Activated CD4-positive, alpha-beta T cell treated with anti-CD3 and anti-CD28 coated beads for 24 hours (primary cell): Measurements from ENCODE around the gene TMEM74B.
"Not testable (repeated sequence)": the region's sequence is repeated elsewhere in the genome, so short reads cannot be mapped to it uniquely, and the experiment has no call there.

Experiments used
- DNase-seq, 2 donors: peaks; one replicate each; pipeline ENCODE4 v3.0.0-alpha.2; 2020; ENCODE audit warnings: low read depth in 2 of 2

Gene TMEM74B

DNA sequence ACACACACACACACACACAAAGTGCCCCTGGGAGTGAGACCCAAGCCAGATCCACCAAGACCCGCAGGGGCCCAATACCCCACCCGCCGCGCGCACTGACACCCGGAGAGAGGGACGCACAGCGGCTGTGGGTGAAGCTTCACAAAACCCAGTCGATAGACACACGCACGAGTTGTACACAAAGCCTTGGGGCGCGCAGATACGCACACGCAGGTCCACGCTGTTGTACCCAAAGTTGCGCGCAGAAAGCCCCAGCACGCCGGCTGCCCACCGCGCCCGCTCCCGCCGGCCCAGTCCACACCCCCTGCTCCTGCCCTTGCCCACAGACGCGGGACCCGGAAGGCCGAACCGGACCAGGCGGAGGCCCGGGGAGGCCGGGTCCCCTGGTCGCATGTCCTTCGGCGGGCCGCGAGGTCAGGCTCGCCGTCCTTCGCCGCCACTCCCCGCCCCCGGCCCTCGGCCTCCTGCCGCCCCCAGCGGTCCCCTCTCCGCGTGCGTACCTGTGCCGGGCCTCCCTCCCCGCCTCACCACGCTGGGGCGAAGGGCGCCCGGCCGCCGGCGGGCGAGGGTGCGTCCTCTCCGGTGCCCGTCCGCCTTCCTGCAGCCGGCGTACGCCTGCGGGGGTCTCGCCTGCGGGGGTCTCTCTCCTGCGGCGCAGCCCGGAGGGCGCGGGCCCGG is at the start of gene TMEM74B:
Gene TMEM74B, minus strand, starts transcription at position 344 of the 678 bp plus-strand sequence. CDS start 1,180 bp downstream, outside the sequence.
- DNase-seq, result no peak

- DNase-seq, result no peak
These were observed 47.7 kb upstream of the TMEM74B start for GRCh38 chr20:1232286-1233111.

GRCh38 chr20:1229541-1229940 is 44.8 kb upstream of the TMEM74B start:
- DNase-seq, result no peak

- peak; percentile 71 to 79 for DNase-seq
These were observed 41.2 kb upstream of the TMEM74B start, which contains the start of gene RAD21L1 for GRCh38 chr20:1225783-1226654. RAD21L1 (plus strand) TSS chr20:1226044; CDS start chr20:1228454, 2,410 bp downstream.

DNA sequence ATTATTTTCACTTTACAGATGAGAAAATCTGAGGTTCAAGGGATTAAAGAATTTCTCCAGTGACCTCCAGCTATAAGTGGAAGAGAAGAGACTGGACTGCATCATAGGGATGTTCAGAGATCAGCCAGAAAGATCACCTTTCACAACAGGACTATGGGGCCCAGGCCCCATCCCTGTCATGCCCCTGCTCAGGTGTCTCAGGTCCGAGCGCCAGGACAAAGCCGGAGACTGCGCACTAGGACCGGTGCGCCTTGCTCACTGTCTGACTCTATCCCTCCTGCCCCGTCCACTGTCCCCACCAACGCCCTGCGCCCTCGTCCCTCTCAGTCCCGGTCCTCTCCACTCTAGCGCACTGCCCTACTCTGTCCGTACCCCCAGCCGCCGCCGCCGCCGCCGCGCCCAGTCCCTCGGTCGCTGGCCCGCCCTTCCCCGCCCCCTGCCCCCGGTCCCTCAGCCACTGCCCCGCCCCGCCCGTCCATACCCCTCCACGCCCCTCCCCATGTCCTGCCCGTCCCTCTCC is 40.5 kb upstream of the TMEM74B start:
- DNase-seq, result no peak

DNA sequence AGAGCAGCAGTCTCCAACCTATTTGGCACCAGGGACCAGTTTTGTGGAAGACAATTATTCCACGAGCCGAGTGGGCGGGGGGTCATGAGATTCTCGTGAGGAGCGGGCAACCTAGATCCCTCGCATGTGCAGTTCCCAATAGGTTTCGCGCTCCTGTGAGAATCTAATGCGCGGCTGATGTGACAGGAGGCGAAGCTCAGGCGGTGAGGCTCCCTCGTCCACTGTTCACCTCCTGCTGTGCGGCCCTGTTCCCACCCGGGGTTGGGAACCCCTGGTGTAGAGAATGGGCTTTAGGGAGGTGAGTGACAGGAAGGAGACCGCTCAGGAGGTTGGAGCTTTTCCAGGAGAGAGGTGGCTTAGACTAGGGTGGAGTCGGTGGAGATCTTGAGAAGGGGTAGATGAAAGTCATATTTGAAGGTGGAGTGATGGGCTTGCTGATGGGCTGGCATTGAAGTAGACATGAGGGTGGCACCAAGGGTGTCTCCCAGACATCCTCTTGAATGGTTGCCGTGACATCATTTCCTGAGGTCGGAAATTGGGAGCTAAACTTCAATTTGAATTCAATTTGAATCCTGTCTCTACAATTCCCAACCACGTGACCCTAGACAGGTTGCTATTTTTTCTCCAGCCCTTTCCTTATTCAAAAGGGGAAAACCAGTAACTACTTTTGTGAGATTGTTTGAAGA is 39.6 kb upstream of the TMEM74B start:
- no peak for DNase-seq

- DNase-seq, result not testable (repeated sequence)
These were observed 38.0 kb upstream of the TMEM74B start for GRCh38 chr20:1222750-1223149.

DNA sequence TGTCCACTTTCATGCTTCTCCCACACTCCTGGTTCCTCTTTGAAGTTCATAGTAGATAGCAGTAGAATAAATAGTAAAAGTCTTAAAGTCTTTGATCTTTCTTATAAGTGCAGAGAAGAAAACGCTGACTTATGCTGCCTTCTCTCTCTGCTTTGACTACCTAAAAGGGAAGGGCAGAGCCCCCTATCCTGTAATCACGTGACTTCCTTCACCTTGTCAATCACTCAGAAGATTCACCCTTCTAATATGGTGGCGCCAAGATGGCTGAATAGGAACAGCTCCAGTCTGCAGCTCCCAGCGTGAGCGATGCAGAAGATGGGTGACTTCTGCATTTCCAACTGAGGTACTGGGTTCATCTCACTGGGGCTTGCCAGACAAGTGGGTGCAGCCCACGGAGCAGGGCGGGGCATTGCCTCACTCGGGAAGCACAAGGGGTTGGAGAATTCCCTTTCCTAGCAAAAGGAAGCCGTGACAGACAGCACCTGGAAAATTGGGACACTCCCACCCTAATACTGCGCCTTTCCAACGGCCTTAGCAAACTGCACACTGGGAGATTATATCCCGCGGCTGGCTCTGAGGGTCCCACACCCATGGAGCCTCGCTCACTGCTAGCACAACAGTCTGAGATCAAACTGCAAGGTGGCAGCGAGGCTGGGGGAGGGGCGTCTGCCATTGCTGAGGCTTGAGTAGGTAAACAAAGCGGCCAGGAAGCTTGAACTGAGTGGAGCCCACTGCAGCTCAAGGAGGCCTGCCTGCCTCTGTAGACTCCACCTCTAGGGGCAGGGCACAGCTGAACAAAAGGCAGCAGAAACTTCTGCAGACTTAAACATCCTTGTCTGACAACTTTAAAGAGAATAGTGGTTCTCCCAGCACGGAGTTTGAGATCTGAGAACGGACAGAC is 32.0 kb upstream of the TMEM74B start:
- DNase-seq, result not testable (repeated sequence)

DNA sequence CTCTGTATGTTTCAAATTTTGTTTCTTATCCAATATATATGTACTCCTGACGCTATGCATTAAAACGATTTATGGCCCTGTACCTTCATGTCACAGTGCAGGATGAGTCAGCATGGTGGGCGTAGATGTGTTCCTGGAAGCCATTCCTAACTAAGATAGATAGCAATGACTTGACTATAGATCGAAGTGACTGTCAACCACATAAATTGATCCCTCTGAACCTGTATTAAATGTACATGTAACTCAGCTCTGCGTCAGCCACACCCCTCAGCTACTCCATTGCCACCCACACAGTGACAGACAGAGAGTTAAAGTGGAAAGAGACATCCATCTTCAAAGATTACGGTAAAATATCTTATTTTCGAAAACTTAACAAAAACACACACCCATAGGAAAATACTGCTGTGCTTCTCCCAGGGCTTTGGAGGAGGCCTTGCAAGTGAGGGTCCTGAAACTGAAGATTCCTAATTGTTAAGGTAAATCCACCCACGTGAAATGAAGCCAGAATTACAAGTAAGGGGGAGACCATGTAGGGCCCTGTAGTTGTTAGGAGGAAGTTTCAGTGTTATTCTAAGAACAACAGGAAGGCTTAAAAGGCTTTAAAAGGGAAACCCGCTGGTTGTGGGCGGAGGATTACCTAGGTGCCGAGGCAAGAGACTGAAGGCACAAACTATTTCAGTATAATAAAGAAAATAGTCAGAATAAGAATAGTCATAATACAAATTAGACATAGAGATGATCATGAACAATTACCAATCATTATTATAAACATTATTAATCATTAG is 30.8 kb upstream of the TMEM74B start:
- DNase-seq, result peak in 1 of 2 donors; percentile 53

DNA sequence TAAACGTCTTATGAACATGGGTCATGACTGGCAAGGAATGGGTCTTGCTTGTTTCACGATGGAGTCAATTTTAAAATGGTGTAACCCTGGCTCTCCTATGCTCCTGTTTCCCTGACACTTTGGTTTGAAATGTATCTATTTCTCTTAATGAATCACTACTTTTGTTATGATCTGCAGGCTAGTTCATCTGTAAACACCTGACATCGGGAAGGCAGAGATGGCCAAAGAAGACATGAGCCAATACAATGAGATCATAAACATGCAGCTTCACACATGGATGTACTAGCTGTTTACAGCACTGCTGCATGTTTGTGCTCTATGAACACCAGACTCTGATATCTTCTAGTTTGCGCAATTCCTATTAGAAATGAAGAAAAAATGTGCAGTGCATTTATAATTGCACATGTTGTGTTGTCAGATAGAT is 30.1 kb upstream of the TMEM74B start:
- no peak for DNase-seq

DNA sequence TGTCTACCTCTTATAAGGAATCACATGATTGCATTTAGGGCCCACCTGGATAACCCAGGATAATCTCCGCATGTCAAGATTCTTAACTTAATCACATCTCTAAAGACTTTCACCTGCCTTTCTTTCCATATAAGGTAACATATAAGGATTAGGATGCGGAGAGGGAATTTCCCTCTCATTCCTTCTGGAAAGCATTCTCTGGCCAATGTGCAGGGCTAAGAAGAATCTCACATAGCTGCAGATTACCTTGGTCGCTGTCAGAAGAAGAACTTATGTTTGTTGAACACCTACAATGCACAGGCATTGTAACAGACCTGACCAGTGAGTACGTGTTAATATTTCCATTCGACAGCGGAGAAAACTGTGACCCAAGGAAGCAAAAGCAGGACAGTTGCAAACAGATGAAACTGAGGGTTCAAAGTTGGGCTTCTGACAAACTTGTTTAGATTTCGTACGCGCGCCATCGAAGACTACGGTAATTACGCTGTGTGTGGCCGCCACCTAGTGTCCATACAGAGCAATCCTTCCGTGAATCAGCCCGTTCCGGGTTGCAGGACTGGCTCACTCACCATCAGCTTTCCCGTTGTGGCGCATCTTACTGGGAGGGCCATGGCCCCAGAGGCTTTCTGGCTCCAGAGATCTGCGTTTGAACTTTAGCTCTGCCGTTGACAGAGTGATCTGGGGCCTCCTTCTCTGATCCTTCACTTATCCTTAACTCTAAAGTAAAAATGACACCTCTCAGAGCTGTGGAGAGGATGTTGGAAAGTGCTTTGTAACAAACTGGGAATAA is 28.0 kb upstream of the TMEM74B start:
- DNase-seq, result peak; percentile 43 to 55

DNA sequence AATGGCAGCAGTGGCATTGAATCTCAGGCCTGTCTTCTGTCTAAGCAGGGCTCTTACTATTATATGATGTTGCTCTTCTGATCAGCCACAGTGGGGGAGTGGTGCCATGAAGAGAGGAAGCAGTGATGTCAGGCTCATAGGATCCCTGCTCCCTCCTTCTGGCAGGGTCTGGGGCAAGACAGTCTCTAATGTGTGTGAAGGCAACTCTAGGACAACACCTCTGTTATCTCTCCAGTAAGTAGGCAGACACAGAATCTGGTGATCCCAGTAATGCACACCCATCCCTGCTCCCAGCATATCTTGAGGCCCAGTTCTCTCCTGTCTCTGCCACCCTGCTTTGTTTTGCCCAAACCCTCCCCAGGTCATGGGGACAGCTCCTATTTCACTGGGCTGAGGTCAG is 27.2 kb upstream of the TMEM74B start:
- no peak for DNase-seq

- no peak for DNase-seq
These were observed 25.7 kb upstream of the TMEM74B start for GRCh38 chr20:1210501-1210900.

DNA sequence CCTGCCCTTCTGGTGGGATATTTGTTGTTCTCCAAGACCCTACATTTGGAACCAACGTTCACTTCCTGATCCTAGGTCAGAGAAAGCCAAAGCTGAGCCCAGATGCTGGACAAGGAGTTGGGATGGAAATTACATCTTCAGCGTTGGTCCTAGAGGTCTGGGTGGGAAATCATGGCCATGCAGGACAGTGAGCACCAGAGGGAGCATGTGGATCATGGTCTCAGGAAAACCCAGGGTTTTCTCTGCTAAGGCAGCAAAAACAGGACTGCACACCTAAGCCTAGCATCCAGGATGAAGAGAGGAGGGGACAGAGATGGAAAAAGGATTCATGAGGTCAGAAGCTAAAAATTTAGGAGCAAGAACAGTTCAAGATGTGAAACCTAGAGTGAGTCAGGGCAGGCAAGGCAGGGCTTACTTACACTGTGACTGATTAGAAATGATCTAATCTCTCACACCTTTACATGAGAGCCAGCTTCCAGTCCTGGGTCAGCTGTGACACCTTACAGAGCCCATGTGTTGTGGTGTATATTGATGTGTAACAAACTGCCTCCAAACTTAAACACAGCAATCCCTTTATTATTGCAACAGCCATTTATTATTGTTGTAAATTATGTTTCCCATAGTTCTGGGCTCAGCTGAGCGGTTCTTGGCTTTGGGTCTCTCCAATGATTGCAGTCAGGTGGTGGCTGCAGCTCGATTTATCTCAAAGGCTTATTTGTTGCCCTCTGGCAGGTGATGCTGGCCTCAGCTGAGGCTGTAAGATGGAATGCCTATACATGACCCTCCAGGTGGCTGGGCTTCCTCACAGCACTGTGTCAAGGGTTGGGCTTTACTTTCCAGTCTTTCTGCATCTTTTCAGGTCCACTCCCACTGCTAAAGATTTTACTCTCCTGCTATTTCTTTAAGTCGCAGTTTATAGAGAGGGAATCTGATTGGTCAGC is 24.9 kb upstream of the TMEM74B start:
- no peak for DNase-seq

GRCh38 chr20:1207293-1207878 is 22.6 kb upstream of the TMEM74B start:
- no peak for DNase-seq

GRCh38 chr20:1206366-1207148 is 21.8 kb upstream of the TMEM74B start:
- DNase-seq, result no peak
